A673 (cell line): ENCODE data around the gene GGA1.

Experiments used
- CTCF ChIP-seq: fragments of 300-800, 200-600 bp; sonication (generic); conservative IDR thresholded peaks from 2 replicates; pipeline ENCODE4 v1.5.1; 2017; ENCODE audit warnings: low read depth, mild to moderate bottlenecking, antibody characterized with exemption, low read length, moderate library complexity, mixed read lengths
- EZH2 ChIP-seq: fragments of 200-600 bp; sonication (generic); IDR thresholded peaks from 2 replicates; pipeline ENCODE4 v1.6.1; 2017; ENCODE audit warnings: borderline replicate concordance, low read depth, mild to moderate bottlenecking, mixed read lengths, antibody characterized with exemption, low read length; ENCODE audit not compliant: poor library complexity, severe bottlenecking

DNA sequence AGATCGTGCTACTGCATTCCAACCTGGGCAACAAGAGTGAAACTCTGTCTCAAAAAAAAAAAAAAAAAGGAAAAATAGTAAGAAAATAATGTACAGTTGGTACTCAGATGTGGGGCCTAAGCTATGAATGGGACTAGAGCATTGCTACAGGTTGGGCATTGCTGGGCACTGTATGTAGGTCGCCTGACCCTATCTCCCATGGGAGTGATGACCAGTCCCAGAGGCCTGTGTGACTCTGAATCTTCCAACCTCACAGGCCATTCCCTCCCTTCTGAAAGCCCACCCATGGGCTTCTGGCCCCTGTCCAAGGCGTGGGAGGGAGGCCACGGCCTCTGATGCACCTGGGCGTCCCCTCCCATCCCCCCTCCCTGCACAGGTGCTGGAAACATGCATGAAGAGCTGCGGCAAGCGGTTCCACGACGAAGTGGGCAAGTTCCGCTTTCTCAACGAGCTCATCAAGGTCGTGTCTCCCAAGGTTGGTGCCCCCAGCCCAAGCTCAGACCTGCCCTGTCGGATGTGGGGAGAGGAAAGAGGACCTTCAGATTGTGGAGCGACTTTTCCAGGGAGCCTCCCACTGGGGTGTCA is 9.5 kb downstream of the GGA1 start:
- TF ChIP-seq CTCF (no peak), EZH2 (no peak)
